Mesenchymal stem cell (in vitro differentiated cells and primary cell): Measurements from ENCODE around the gene CUX1.
"Not testable (repeated sequence)": the region's sequence is repeated elsewhere in the genome, so short reads cannot be mapped to it uniquely, and the experiment has no call there.

Source experiments
- DNase-seq: peaks from one replicate; pipeline ENCODE4 v3.0.0-alpha.2; 2013
- H2AFZ ChIP-seq: one replicate; pipeline ENCODE4 v1.6.1; 2013; ENCODE audit warnings: low read depth, mild to moderate bottlenecking, control low read depth, inconsistent platforms, low read length, moderate library complexity
- H2AK5ac ChIP-seq: 2 replicates; pipeline ENCODE4 v1.6.1; 2013; ENCODE audit warnings: low read length, moderate library complexity, mild to moderate bottlenecking, inconsistent platforms; ENCODE audit not compliant: severe bottlenecking
- H2BK120ac ChIP-seq: one replicate; pipeline ENCODE4 v1.6.1; 2013; ENCODE audit warnings: low read depth, mild to moderate bottlenecking, inconsistent platforms, low read length, moderate library complexity
- H2BK12ac ChIP-seq, 2 experiments: one replicate each; pipeline ENCODE4 v1.6.1; 2013; ENCODE audit warnings: inconsistent platforms in 2 of 2, low read length in 2 of 2, mild to moderate bottlenecking in 2 of 2, moderate library complexity in 2 of 2, control low read depth in 1 of 2
- H2BK15ac ChIP-seq: one replicate; pipeline ENCODE4 v1.6.1; 2013; ENCODE audit warnings: mild to moderate bottlenecking, low read depth, inconsistent platforms; ENCODE audit not compliant: poor library complexity, severe bottlenecking
- H2BK5ac ChIP-seq: 2 replicates; pipeline ENCODE4 v1.6.1; 2013; ENCODE audit warnings: low read depth, mild to moderate bottlenecking, low read length, control low read depth, inconsistent platforms; ENCODE audit not compliant: poor library complexity, severe bottlenecking
- H3K14ac ChIP-seq, 2 experiments: one replicate each; pipeline ENCODE4 v1.6.1; 2013; ENCODE audit warnings: inconsistent platforms in 2 of 2, low read length in 2 of 2, control low read depth in 1 of 2, mild to moderate bottlenecking in 1 of 2, moderate library complexity in 1 of 2
- H3K18ac ChIP-seq, 2 experiments: one replicate each; pipeline ENCODE4 v1.6.1; 2013; ENCODE audit warnings: inconsistent platforms in 2 of 2, low read length in 2 of 2, control low read depth in 1 of 2, low read depth in 1 of 2, mild to moderate bottlenecking in 1 of 2
- H3K23ac ChIP-seq, 2 experiments: one replicate each; pipeline ENCODE4 v1.6.1; 2013; ENCODE audit warnings: inconsistent platforms in 2 of 2, low read length in 2 of 2, mild to moderate bottlenecking in 2 of 2, moderate library complexity in 2 of 2, control low read depth in 1 of 2
- H3K27ac ChIP-seq: 2 replicates; pipeline ENCODE4 v1.5.1; 2013; ENCODE audit warnings: mild to moderate bottlenecking, moderate library complexity, low read length, control low read depth, inconsistent platforms; ENCODE audit not compliant: poor library complexity, severe bottlenecking
- H3K27me3 ChIP-seq, 2 experiments: 2 replicates each; pipeline versions ENCODE4 v1.6.1 to v1.7.0; 2013; ENCODE audit warnings: low read length in 2 of 2, mild to moderate bottlenecking in 2 of 2, moderate library complexity in 2 of 2, control low read depth in 1 of 2, inconsistent platforms in 1 of 2; ENCODE audit not compliant: control insufficient read depth in 1 of 2, insufficient read depth in 1 of 2
- H3K36me3 ChIP-seq, 2 experiments: 2 replicates each; pipeline versions ENCODE4 v1.6.1 to v1.7.0; 2013; ENCODE audit warnings: low read length in 2 of 2, control low read depth in 1 of 2, inconsistent platforms in 1 of 2, low read depth in 1 of 2, mild to moderate bottlenecking in 1 of 2; ENCODE audit not compliant: insufficient read depth in 2 of 2, control insufficient read depth in 1 of 2
- H3K4ac ChIP-seq, 2 experiments: one replicate each; pipeline ENCODE4 v1.6.1; 2013; ENCODE audit warnings: inconsistent platforms in 2 of 2, low read length in 2 of 2, mild to moderate bottlenecking in 2 of 2, moderate library complexity in 2 of 2, control low read depth in 1 of 2, low read depth in 1 of 2
- H3K4me1 ChIP-seq: 2 replicates; pipeline ENCODE4 v1.6.1; 2013; ENCODE audit warnings: low read depth, low read length, control low read depth; ENCODE audit not compliant: control insufficient read depth, insufficient read depth
- H3K4me2 ChIP-seq: 2 replicates; pipeline ENCODE4 v1.6.1; 2013; ENCODE audit warnings: low read length, mild to moderate bottlenecking, inconsistent platforms; ENCODE audit not compliant: poor library complexity, severe bottlenecking
- H3K4me3 ChIP-seq, 2 experiments: 2 replicates each; pipeline versions ENCODE4 v1.5.1 to v1.7.0; 2013; ENCODE audit warnings: low read length in 2 of 2, mild to moderate bottlenecking in 2 of 2, control low read depth in 1 of 2, low read depth in 1 of 2; ENCODE audit not compliant: insufficient read depth in 1 of 2
- H3K79me1 ChIP-seq: replicated peaks from 2 replicates; pipeline ENCODE4 v1.6.1; 2013; ENCODE audit warnings: mild to moderate bottlenecking, control low read depth, low read length, inconsistent platforms; ENCODE audit not compliant: poor library complexity, severe bottlenecking
- H3K9ac ChIP-seq: 2 replicates; pipeline ENCODE4 v1.7.0; 2013; ENCODE audit warnings: mild to moderate bottlenecking, low read length, moderate library complexity
- H3K9me3 ChIP-seq: 2 replicates; pipeline ENCODE4 v1.7.0; 2013; ENCODE audit warnings: mild to moderate bottlenecking, low read length; ENCODE audit not compliant: control insufficient read depth
- H4K8ac ChIP-seq: one replicate; pipeline ENCODE4 v1.6.1; 2013; ENCODE audit warnings: inconsistent platforms, mild to moderate bottlenecking, low read length, moderate library complexity
- H4K91ac ChIP-seq: one replicate; pipeline ENCODE4 v1.6.1; 2013; ENCODE audit warnings: mild to moderate bottlenecking, low read length, inconsistent platforms
- WGBS: methylation state at CpG from one replicate; pipeline ENCODE4 v1.1.7; 2013; ENCODE audit warnings: mixed read lengths; 5-methylcytosine and 5-hydroxymethylcytosine counted together

The CUX1 gene

DNA sequence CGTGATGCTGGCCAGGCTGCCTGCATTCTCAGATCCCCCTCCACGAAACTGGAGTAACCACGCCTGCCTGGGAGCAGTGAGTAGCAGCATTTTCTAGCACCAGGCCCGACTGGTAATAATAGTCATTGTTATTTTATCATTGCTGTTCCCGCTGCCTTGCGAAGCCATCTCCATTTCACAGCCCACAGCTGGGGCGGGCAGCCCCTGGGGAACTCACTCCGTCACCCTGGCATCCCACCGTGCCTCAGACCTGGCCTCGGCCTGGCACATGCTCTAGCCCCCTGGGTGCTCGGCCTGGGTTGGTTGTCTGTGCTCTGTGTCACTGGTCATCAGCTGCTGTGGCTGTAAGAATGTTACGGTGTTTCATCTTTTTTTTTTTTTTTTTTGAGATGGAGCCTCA, 411.5 kb downstream of the CUX1 start:
- Histone ChIP-seq H2BK5ac (no peak overlapping the region), H3K9ac (no peak overlapping the region), H3K18ac (no peak overlapping the region), H2AK5ac (no peak overlapping the region), H3K36me3 (peaks cover 24 to 49% of the 10 kb centered on the region in 2 experiments), H3K14ac (no peak overlapping the region), H3K27ac (no peak overlapping the region), H3K4me2 (no peak overlapping the region), H4K8ac (no peak overlapping the region), H3K27me3 (no peaks in the 10 kb centered on the region), H2BK120ac (no peak overlapping the region), H3K23ac (no peak overlapping the region), H3K9me3 (no peaks in the 10 kb centered on the region), H3K4me3 (no peak overlapping the region), H2BK12ac (no peak overlapping the region), H3K79me1 (no peaks in the 10 kb centered on the region), H3K4me1 (no peaks in the 10 kb centered on the region), H3K4ac (no peak overlapping the region), H2BK15ac (no peak overlapping the region), H4K91ac (no peak overlapping the region), H2AFZ (no peak overlapping the region)
- 97% methylated on average over 12 of the region's 12 CpGs for WGBS
- DNase-seq: no peak

DNA sequence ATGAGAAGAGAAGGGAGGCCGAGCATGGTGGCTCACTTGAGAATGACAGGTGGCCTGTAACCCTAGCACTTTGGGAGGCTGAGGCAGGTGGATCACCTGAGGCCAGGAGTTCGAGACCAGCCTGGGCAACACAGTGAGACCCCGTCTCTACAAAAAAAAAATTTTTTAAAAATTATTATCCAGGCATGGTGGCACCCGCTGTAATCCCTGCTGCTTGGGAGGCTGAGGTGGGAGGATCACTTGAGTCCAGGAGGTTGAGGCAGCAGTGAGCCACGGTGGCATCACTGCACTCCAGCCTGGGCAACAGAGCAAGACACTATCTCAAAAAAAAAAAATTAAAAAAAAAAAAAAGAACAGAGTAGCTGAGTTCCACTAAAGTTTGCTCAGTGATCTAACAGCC, 412.7 kb downstream of the CUX1 start:
- H4K91ac ChIP-seq, H2AFZ ChIP-seq, H3K14ac ChIP-seq, H2AK5ac ChIP-seq, H3K4me3 ChIP-seq, H4K8ac ChIP-seq, H3K18ac ChIP-seq, H3K4me1 ChIP-seq, H3K27me3 ChIP-seq, H3K9ac ChIP-seq, DNase-seq, H3K79me1 ChIP-seq, H2BK5ac ChIP-seq, H3K4ac ChIP-seq, H3K4me2 ChIP-seq, H2BK120ac ChIP-seq, H3K27ac ChIP-seq, H3K9me3 ChIP-seq, H2BK12ac ChIP-seq, H3K23ac ChIP-seq, H2BK15ac ChIP-seq: not testable (repeated sequence)
- H3K36me3 ChIP-seq: peaks cover 31 to 53% of the 10 kb centered on the region in 2 experiments
- WGBS: 100% methylated on average over 2 of the region's 5 CpGs

DNA sequence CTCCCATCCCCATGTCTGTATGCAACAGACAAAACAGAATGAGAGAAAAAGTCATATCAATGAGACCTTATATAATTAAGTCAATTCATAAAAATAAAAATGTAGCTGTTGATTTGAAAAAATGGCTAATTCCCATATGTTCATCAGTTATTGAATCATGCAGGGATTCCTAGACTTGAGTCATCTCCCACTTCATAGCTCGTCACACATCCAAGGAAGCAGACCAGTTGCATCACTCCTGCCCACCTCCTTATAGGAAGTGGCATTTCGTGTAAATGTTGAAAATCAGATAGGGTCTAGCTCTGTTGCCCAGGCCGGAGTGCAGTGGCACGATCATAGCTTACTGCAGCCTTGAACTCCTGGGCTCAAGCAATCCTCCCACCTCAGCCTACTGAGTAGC, 413.2 kb downstream of the CUX1 start:
- H3K27me3 ChIP-seq: no peaks in the 10 kb centered on the region
- 86% methylated on average over 4 of the region's 4 CpGs for WGBS

DNA sequence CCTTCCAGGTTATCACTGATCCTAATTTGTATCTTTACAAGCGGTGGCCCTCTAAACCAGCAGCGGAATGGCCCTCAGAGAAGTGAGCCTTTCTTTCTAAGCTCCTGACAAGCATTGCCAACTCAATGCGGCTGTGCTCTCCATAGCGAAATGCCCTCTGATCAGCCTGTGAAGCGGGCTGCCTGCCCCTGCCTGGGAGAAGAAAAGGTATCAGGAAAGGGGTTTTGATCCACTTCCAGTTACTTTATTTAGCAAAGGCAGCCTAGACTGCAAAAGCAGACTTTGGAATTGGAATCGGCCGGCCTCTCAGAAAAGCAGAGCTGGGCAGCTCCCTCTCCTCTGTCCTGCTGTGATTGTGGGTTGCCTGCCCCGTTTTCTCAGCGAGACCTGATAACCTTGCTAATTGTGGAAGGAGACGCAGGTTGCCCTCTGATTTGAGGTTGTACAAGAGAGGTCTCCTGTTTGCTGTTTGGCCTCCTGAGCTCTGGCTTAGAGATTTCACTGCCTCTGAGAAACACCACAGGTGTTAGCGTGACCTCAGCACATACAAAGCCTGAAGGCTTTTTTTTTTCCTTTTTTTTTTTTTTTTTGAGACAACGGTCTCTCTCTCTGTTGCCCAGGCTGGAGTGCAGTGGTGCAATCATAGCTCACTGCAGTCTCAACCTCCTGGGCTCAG, 415.3 kb downstream of the CUX1 start:
- no peak for DNase-seq
- H3K4me2 ChIP-seq: no peak overlapping the region
- no peaks in the 10 kb centered on the region for H3K9me3 ChIP-seq
- H3K27ac ChIP-seq: no peak overlapping the region
- no peak overlapping the region for H2AFZ ChIP-seq
- H2BK5ac ChIP-seq: no peak overlapping the region
- H3K9ac ChIP-seq: no peak overlapping the region
- H2BK12ac ChIP-seq: no peak overlapping the region
- no peak overlapping the region for H3K18ac ChIP-seq
- H2BK15ac ChIP-seq: no peak overlapping the region
- no peak overlapping the region for H2AK5ac ChIP-seq
- peaks cover 5% of the 10 kb centered on the region for H3K79me1 ChIP-seq
- H3K23ac ChIP-seq: no peak overlapping the region
- H4K91ac ChIP-seq: no peak overlapping the region
- H2BK120ac ChIP-seq: no peak overlapping the region
- no peak overlapping the region for H4K8ac ChIP-seq
- no peaks in the 10 kb centered on the region for H3K27me3 ChIP-seq
- no peak overlapping the region for H3K4me3 ChIP-seq
- H3K4ac ChIP-seq: no peak overlapping the region
- 97% methylated on average over 11 of the region's 12 CpGs for WGBS
- peaks cover 25 to 52% of the 10 kb centered on the region in 2 experiments for H3K36me3 ChIP-seq
- no peak overlapping the region for H3K14ac ChIP-seq
- H3K4me1 ChIP-seq: peaks cover 2% of the 10 kb centered on the region

More for the DNA sequence above, 413.2 kb downstream of the CUX1 start:
- Histone ChIP-seq H2AK5ac (no peak overlapping the region), H3K4me1 (no peaks in the 10 kb centered on the region), H3K36me3 (peaks cover 31 to 56% of the 10 kb centered on the region in 2 experiments), H3K4me2 (no peak overlapping the region), H2AFZ (no peak overlapping the region), H3K4me3 (no peak overlapping the region), H3K9ac (no peak overlapping the region), H2BK15ac (no peak overlapping the region), H3K4ac (no peak overlapping the region), H2BK12ac (no peak overlapping the region), H3K18ac (no peak overlapping the region), H3K23ac (no peak overlapping the region), H3K14ac (no peak overlapping the region), H2BK5ac (no peak overlapping the region), H3K79me1 (peaks cover 5% of the 10 kb centered on the region), H3K27ac (no peak overlapping the region), H3K9me3 (no peaks in the 10 kb centered on the region), H2BK120ac (no peak overlapping the region), H4K91ac (no peak overlapping the region), H4K8ac (no peak overlapping the region)
- peak; percentile 29 for DNase-seq
